Stomach smooth muscle (tissue), 2 donors: ENCODE measurements around the gene TMEFF2.

Source experiments
- H3K27ac ChIP-seq: one replicate; pipeline ENCODE4 v1.7.0; 2013; ENCODE audit warnings: mild to moderate bottlenecking, low read length, inconsistent platforms
- H3K27me3 ChIP-seq, 2 donors: one replicate each; pipeline ENCODE4 v1.7.0; 2013; ENCODE audit warnings: low read length in 2 of 2; ENCODE audit not compliant: insufficient read depth in 2 of 2, control insufficient read depth in 1 of 2
- H3K36me3 ChIP-seq, 2 donors: one replicate each; pipeline ENCODE4 v1.7.0; 2013; ENCODE audit warnings: low read length in 2 of 2; ENCODE audit not compliant: control insufficient read depth in 2 of 2, insufficient read depth in 2 of 2
- H3K4me1 ChIP-seq: one replicate; pipeline ENCODE4 v1.7.0; 2013; ENCODE audit warnings: low read length; ENCODE audit not compliant: control insufficient read depth, insufficient read depth
- H3K4me3 ChIP-seq, 2 donors: one replicate each; pipeline ENCODE4 v1.7.0; 2013; ENCODE audit warnings: low read length in 2 of 2
- H3K9ac ChIP-seq, 2 donors: one replicate each; pipeline ENCODE4 v1.7.0; 2013; ENCODE audit warnings: low read length in 2 of 2, mild to moderate bottlenecking in 1 of 2
- H3K9me3 ChIP-seq, 2 donors: one replicate each; pipeline ENCODE4 v1.7.0; 2013; ENCODE audit warnings: low read length in 2 of 2; ENCODE audit not compliant: control insufficient read depth in 2 of 2
- donor health status: healthy.
- donor health status: Pancreatic carcinoma.

Gene TMEFF2

GRCh38 chr2:192194866-192195547 lies at the start of gene TMEFF2:
Gene TMEFF2, minus strand, starts transcription at chr2:192194933. Its CDS starts 409 bp downstream, at chr2:192194524.
- H3K27me3 ChIP-seq = peaks cover 46 to 61% of the 10 kb centered on the region in 2 donors
- peaks cover 24% of the 10 kb centered on the region for H3K4me1 ChIP-seq
- no peaks in the 10 kb centered on the region for H3K36me3 ChIP-seq
- H3K27ac ChIP-seq = no peak within 1 kb of the TSS
- no peak within 1 kb of the TSS for H3K9ac ChIP-seq
- peak within 1 kb of the TSS; percentile 66 to 73 for H3K4me3 ChIP-seq
- no peaks in the 10 kb centered on the region for H3K9me3 ChIP-seq

GRCh38 chr2:192243488-192243887 lies 48.8 kb upstream of the TMEFF2 start:
- Histone ChIP-seq H3K9me3 (no peaks in the 10 kb centered on the region), H3K27me3 (no peaks in the 10 kb centered on the region), H3K36me3 (no peaks in the 10 kb centered on the region), H3K4me1 (no peaks in the 10 kb centered on the region), H3K9ac (no peak overlapping the region), H3K27ac (no peak overlapping the region), H3K4me3 (no peak overlapping the region)

- no peaks in the 10 kb centered on the region for H3K9me3 ChIP-seq
- H3K9ac ChIP-seq = no peak overlapping the region
- H3K27me3 ChIP-seq = no peaks in the 10 kb centered on the region
- no peak overlapping the region for H3K27ac ChIP-seq
- no peak overlapping the region for H3K4me3 ChIP-seq
- H3K4me1 ChIP-seq = no peaks in the 10 kb centered on the region
- H3K36me3 ChIP-seq = no peaks in the 10 kb centered on the region
Observed at GRCh38 chr2:192236136-192236535, 41.4 kb upstream of the TMEFF2 start.

- no peak overlapping the region for H3K4me3 ChIP-seq
- H3K27me3 ChIP-seq = no peaks in the 10 kb centered on the region
- H3K4me1 ChIP-seq = no peaks in the 10 kb centered on the region
- H3K36me3 ChIP-seq = no peaks in the 10 kb centered on the region
- H3K9me3 ChIP-seq = no peaks in the 10 kb centered on the region
- H3K9ac ChIP-seq = no peak overlapping the region
- no peak overlapping the region for H3K27ac ChIP-seq
Observed at GRCh38 chr2:192230889-192231453, 36.2 kb upstream of the TMEFF2 start.

- H3K9ac ChIP-seq = no peak overlapping the region
- H3K27me3 ChIP-seq = no peaks in the 10 kb centered on the region
- H3K4me3 ChIP-seq = no peak overlapping the region
- H3K9me3 ChIP-seq = no peaks in the 10 kb centered on the region
- H3K4me1 ChIP-seq = no peaks in the 10 kb centered on the region
- no peak overlapping the region for H3K27ac ChIP-seq
- no peaks in the 10 kb centered on the region for H3K36me3 ChIP-seq
Observed at GRCh38 chr2:192228685-192229084, 34.0 kb upstream of the TMEFF2 start.

- Histone ChIP-seq H3K9me3 (no peaks in the 10 kb centered on the region), H3K27me3 (no peaks in the 10 kb centered on the region), H3K4me1 (no peaks in the 10 kb centered on the region), H3K36me3 (no peaks in the 10 kb centered on the region), H3K9ac (no peak overlapping the region), H3K4me3 (no peak overlapping the region), H3K27ac (no peak overlapping the region)
Observed at GRCh38 chr2:192218970-192219369, 24.2 kb upstream of the TMEFF2 start.

GRCh38 chr2:192218377-192218776 lies 23.6 kb upstream of the TMEFF2 start:
- Histone ChIP-seq H3K27ac (no peak overlapping the region), H3K4me1 (no peaks in the 10 kb centered on the region), H3K36me3 (no peaks in the 10 kb centered on the region), H3K27me3 (no peaks in the 10 kb centered on the region), H3K9me3 (no peaks in the 10 kb centered on the region), H3K9ac (no peak overlapping the region), H3K4me3 (no peak overlapping the region)

- no peaks in the 10 kb centered on the region for H3K36me3 ChIP-seq
- no peaks in the 10 kb centered on the region for H3K27me3 ChIP-seq
- no peaks in the 10 kb centered on the region for H3K4me1 ChIP-seq
- H3K9ac ChIP-seq = no peak overlapping the region
- peaks cover 0 to 4% of the 10 kb centered on the region in 2 donors for H3K9me3 ChIP-seq
- H3K4me3 ChIP-seq = no peak overlapping the region
- H3K27ac ChIP-seq = no peak overlapping the region
Observed at GRCh38 chr2:192216336-192216735, 21.6 kb upstream of the TMEFF2 start.

- H3K4me1 ChIP-seq = no peaks in the 10 kb centered on the region
- H3K27ac ChIP-seq = no peak overlapping the region
Observed at GRCh38 chr2:192215096-192215877, 20.6 kb upstream of the TMEFF2 start.

GRCh38 chr2:192208848-192209247 lies 14.1 kb upstream of the TMEFF2 start:
- Histone ChIP-seq H3K4me1 (no peaks in the 10 kb centered on the region), H3K9me3 (peaks cover 0 to 4% of the 10 kb centered on the region in 2 donors), H3K36me3 (no peaks in the 10 kb centered on the region), H3K27me3 (peaks cover 0 to 3% of the 10 kb centered on the region in 2 donors), H3K27ac (no peak overlapping the region), H3K9ac (no peak overlapping the region), H3K4me3 (no peak overlapping the region)

More at GRCh38 chr2:192215096-192215877, 20.6 kb upstream of the TMEFF2 start:
- Histone ChIP-seq H3K9me3 (peaks cover 0 to 4% of the 10 kb centered on the region in 2 donors), H3K27me3 (no peaks in the 10 kb centered on the region), H3K9ac (no peak overlapping the region), H3K36me3 (no peaks in the 10 kb centered on the region), H3K4me3 (no peak overlapping the region)
